ENCODE results near the gene SLC39A11. TPM values are rescaled to one million over a fixed set of nuclear protein-coding genes. Genes with fewer than 3 reads are reported as not detected.

SLC39A11 gene
- total RNA-seq, 2 experiments from 2014 or later = 9.7 to 12.2 TPM

GRCh38 chr17:73123606-73124320, 31.3 kb upstream of the SLC39A11 start:
- Histone ChIP-seq H3K9me3 (ENCODE audit: control insufficient read depth in 1 of 2, insufficient read depth in 1 of 2, low read length in 2 of 2) (no peaks in the 10 kb centered on the region), H3K4me3 (ENCODE audit: low read length) (no peak overlapping the region), H3K27ac (ENCODE audit: low read depth in 1 of 2, low read length in 2 of 2) (no peak overlapping the region), H3K4me1 (ENCODE audit: insufficient read depth, low read length) (no peaks in the 10 kb centered on the region), H3K36me3 (ENCODE audit: insufficient read depth, low read length) (no peaks in the 10 kb centered on the region), H3K27me3 (ENCODE audit: control insufficient read depth in 1 of 2, insufficient read depth in 2 of 2, low read length in 2 of 2) (no peaks in the 10 kb centered on the region)
- H3K36me3 Mint-ChIP-seq (ENCODE audit: low read depth) = no peaks in the 10 kb centered on the region
- H3K27ac Mint-ChIP-seq = no peak overlapping the region
- H3K4me3 Mint-ChIP-seq = no peak overlapping the region
- H3K4me1 Mint-ChIP-seq (ENCODE audit: low read depth) = no peaks in the 10 kb centered on the region
- H3K27me3 Mint-ChIP-seq = no peaks in the 10 kb centered on the region
- intact Hi-C loops (cut with DNase I, micrococcal nuclease) = no loop called here
- CTCF ChIA-PET = interaction anchor here (0.5 kb wide), 1 partner anchor 1052 kb away, joined by 4 read pairs; no protein-coding TSS in a partner anchor
- DNase-seq = no peak
- TF ChIP-seq, protein P1, sequence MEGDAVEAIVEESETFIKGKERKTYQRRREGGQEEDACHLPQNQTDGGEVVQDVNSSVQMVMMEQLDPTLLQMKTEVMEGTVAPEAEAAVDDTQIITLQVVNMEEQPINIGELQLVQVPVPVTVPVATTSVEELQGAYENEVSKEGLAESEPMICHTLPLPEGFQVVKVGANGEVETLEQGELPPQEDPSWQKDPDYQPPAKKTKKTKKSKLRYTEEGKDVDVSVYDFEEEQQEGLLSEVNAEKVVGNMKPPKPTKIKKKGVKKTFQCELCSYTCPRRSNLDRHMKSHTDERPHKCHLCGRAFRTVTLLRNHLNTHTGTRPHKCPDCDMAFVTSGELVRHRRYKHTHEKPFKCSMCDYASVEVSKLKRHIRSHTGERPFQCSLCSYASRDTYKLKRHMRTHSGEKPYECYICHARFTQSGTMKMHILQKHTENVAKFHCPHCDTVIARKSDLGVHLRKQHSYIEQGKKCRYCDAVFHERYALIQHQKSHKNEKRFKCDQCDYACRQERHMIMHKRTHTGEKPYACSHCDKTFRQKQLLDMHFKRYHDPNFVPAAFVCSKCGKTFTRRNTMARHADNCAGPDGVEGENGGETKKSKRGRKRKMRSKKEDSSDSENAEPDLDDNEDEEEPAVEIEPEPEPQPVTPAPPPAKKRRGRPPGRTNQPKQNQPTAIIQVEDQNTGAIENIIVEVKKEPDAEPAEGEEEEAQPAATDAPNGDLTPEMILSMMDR (IDR thresholded peaks at IDR 0.05) = no peak
- no peak for ATAC-seq (ENCODE audit: poor library complexity)
- POLR2A ChIA-PET = no interaction called here
- no peaks in the 10 kb centered on the region for H3K9me3 Mint-ChIP-seq

GRCh38 chr17:73122953-73123605, 30.6 kb upstream of the SLC39A11 start:
- ChIA-PET POLR2A (no interaction called here), CTCF (interaction anchor here (0.5 kb wide), 1 partner anchor 1053 kb away, joined by 4 read pairs; no protein-coding TSS in a partner anchor)
- Histone ChIP-seq H3K4me3 (ENCODE audit: low read length) (no peak overlapping the region), H3K4me1 (ENCODE audit: insufficient read depth, low read length) (no peaks in the 10 kb centered on the region), H3K27me3 (ENCODE audit: control insufficient read depth in 1 of 2, insufficient read depth in 2 of 2, low read length in 2 of 2) (no peaks in the 10 kb centered on the region), H3K27ac (ENCODE audit: low read depth in 1 of 2, low read length in 2 of 2) (no peak overlapping the region), H3K9me3 (ENCODE audit: control insufficient read depth in 1 of 2, insufficient read depth in 1 of 2, low read length in 2 of 2) (no peaks in the 10 kb centered on the region), H3K36me3 (ENCODE audit: insufficient read depth, low read length) (no peaks in the 10 kb centered on the region)
- intact Hi-C loops (cut with DNase I, micrococcal nuclease) = no loop called here
- H3K27ac Mint-ChIP-seq = no peak overlapping the region
- ATAC-seq (ENCODE audit: poor library complexity) = no peak
- no peaks in the 10 kb centered on the region for H3K4me1 Mint-ChIP-seq (ENCODE audit: low read depth)
- H3K36me3 Mint-ChIP-seq (ENCODE audit: low read depth) = no peaks in the 10 kb centered on the region
- DNase-seq = no peak
- TF ChIP-seq, protein P1 (IDR thresholded peaks at IDR 0.05) = no peak
- H3K27me3 Mint-ChIP-seq = no peaks in the 10 kb centered on the region
- no peaks in the 10 kb centered on the region for H3K9me3 Mint-ChIP-seq
- no peak overlapping the region for H3K4me3 Mint-ChIP-seq

- no peak for ATAC-seq (ENCODE audit: poor library complexity)
- no peak overlapping the region for H3K27ac Mint-ChIP-seq
- CTCF ChIA-PET = no interaction called here
Measured at GRCh38 chr17:73121506-73121905, 29.0 kb upstream of the SLC39A11 start.

More at GRCh38 chr17:73121506-73121905, 29.0 kb upstream of the SLC39A11 start:
- no peak for DNase-seq
- H3K9me3 Mint-ChIP-seq = no peaks in the 10 kb centered on the region
- TF ChIP-seq, protein P1 (IDR thresholded peaks at IDR 0.05) = no peak
- H3K4me1 ChIP-seq (ENCODE audit: insufficient read depth, low read length) = no peaks in the 10 kb centered on the region
- no peaks in the 10 kb centered on the region for H3K4me1 Mint-ChIP-seq (ENCODE audit: low read depth)
- no peak overlapping the region for H3K27ac ChIP-seq (ENCODE audit: low read depth in 1 of 2, low read length in 2 of 2)
- no peaks in the 10 kb centered on the region for H3K27me3 Mint-ChIP-seq
- no peak overlapping the region for H3K4me3 ChIP-seq (ENCODE audit: low read length)
- H3K27me3 ChIP-seq (ENCODE audit: control insufficient read depth in 1 of 2, insufficient read depth in 2 of 2, low read length in 2 of 2) = no peaks in the 10 kb centered on the region
- intact Hi-C loops (cut with DNase I, micrococcal nuclease) = no loop called here
- H3K36me3 ChIP-seq (ENCODE audit: insufficient read depth, low read length) = no peaks in the 10 kb centered on the region
- POLR2A ChIA-PET = no interaction called here
- no peaks in the 10 kb centered on the region for H3K9me3 ChIP-seq (ENCODE audit: control insufficient read depth in 1 of 2, insufficient read depth in 1 of 2, low read length in 2 of 2)
- no peaks in the 10 kb centered on the region for H3K36me3 Mint-ChIP-seq (ENCODE audit: low read depth)
- H3K4me3 Mint-ChIP-seq = no peak overlapping the region
